ENCODE results near the gene CD164.

CD164 gene

DNA sequence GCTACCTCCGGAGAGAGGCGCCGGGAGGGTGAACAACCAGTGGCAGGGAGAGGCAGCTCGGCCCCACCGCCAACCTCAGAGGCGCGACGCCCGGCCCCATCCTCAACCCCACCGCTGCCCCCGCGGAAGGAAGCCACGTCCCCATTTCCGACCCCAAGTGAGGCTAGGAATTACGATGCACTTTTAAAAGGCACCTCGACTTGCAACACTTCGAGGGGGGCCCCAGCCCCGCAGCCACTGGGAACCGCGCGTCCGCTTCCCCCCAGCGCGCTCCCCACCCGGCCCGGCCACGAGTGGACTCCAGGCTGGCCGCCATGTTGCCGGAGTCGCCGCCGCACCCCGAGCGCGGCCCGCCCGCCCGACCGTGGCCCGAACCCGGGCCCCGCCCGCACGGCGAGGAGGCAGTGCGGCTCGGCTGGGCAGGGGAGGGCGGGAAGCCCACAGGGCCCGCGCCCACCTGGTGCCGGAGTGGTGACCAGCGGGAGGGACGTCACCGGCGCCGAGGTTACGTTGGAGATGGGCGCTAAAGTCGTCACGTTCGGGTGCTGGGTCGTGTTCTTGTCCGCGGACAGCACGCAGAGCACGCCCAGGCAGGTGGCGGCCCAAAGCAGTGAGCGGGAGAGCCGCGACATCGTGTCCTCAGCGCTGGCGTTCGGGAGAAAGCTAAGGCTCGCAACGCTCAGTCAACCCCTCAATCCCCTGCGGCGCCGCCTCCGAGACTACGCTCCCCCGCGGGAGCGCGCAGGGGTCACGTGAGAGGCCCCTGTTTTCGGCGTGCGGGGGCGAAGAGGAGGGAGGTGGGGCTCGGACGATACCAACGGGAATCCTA is at the start of gene CD164:
Gene CD164 (minus strand): TSS at position 721 of the 829 bp plus-strand sequence. CDS start 89 bp downstream, at position 632.
- peaks cover 21% of the 10 kb centered on the region for H3K36me3 ChIP-seq (ENCODE audit: low read length)
- H3K27ac ChIP-seq (ENCODE audit: low read depth, low read length): peak within 1 kb of the TSS; percentile 94
- no peaks in the 10 kb centered on the region for H3K9me2 ChIP-seq (replicated peaks; ENCODE audit: insufficient read depth, low read length)
- TF ChIP-seq, protein P1, sequence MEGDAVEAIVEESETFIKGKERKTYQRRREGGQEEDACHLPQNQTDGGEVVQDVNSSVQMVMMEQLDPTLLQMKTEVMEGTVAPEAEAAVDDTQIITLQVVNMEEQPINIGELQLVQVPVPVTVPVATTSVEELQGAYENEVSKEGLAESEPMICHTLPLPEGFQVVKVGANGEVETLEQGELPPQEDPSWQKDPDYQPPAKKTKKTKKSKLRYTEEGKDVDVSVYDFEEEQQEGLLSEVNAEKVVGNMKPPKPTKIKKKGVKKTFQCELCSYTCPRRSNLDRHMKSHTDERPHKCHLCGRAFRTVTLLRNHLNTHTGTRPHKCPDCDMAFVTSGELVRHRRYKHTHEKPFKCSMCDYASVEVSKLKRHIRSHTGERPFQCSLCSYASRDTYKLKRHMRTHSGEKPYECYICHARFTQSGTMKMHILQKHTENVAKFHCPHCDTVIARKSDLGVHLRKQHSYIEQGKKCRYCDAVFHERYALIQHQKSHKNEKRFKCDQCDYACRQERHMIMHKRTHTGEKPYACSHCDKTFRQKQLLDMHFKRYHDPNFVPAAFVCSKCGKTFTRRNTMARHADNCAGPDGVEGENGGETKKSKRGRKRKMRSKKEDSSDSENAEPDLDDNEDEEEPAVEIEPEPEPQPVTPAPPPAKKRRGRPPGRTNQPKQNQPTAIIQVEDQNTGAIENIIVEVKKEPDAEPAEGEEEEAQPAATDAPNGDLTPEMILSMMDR (IDR thresholded peaks at IDR 0.05; ENCODE audit: insufficient read depth, low read length, poor library complexity, severe bottlenecking): no peak
- no peak for TF ChIP-seq EZH2phosphoT487 (conservative IDR thresholded peaks at IDR 0.05; ENCODE audit: low read length)
- no peaks in the 10 kb centered on the region for H3K9me3 ChIP-seq (ENCODE audit: insufficient read depth, low read length)
- peak within 1 kb of the TSS; percentile 97 for H3K9ac ChIP-seq (ENCODE audit: low read length)
- H3K27me3 ChIP-seq (ENCODE audit: low read length): no peaks in the 10 kb centered on the region
- peaks cover 7% of the 10 kb centered on the region for H3F3A ChIP-seq (ENCODE audit: insufficient read depth)
- H3K79me2 ChIP-seq (ENCODE audit: insufficient read depth, low read length): peaks cover 52% of the 10 kb centered on the region
- H3K4me2 ChIP-seq (ENCODE audit: low read depth, low read length, poor library complexity, severe bottlenecking): peak within 1 kb of the TSS; percentile 96
- H2AFZ ChIP-seq (ENCODE audit: low read depth, low read length, severe bottlenecking): peak within 1 kb of the TSS; percentile 88
- H4K20me1 ChIP-seq (ENCODE audit: low read depth, low read length): peaks cover 33% of the 10 kb centered on the region
- peak within 1 kb of the TSS; percentile 82 for H3K4me3 ChIP-seq (ENCODE audit: insufficient read depth, low read length, poor library complexity, severe bottlenecking)

DNA sequence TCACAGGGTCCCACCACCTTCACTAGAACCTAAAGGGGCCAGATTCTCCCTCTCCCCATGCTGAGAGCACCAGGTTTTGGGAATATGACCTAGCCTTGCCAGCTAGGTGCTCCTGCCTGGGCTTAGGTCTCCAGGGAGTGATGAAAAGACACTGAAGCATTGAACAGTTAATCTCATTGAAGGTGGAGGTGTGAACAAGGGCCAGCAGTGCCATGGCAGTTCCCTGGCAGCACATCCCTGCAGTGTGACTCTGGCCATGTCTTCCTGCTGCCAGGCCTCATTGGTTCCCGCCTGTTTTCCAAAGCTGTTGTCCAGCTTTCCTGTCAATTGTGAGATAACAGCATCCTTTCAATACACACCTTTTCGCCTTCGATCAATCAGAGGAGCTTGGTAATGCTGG is 47.2 kb upstream of the CD164 start:
- Histone ChIP-seq H3K36me3 (ENCODE audit: low read length) (no peaks in the 10 kb centered on the region), H3K9ac (ENCODE audit: low read length) (no peak overlapping the region), H2AFZ (ENCODE audit: low read depth, low read length, severe bottlenecking) (no peak overlapping the region), H3K27me3 (ENCODE audit: low read length) (no peaks in the 10 kb centered on the region), H3K79me2 (ENCODE audit: insufficient read depth, low read length) (no peaks in the 10 kb centered on the region), H3K27ac (ENCODE audit: low read depth, low read length) (no peak overlapping the region), H3K9me3 (ENCODE audit: insufficient read depth, low read length) (no peaks in the 10 kb centered on the region), H3K9me2 (replicated peaks; ENCODE audit: insufficient read depth, low read length) (no peaks in the 10 kb centered on the region), H3K4me2 (ENCODE audit: low read depth, low read length, poor library complexity, severe bottlenecking) (no peak overlapping the region), H3K4me3 (ENCODE audit: insufficient read depth, low read length, poor library complexity, severe bottlenecking) (no peak overlapping the region), H3F3A (ENCODE audit: insufficient read depth) (no peaks in the 10 kb centered on the region), H4K20me1 (ENCODE audit: low read depth, low read length) (no peaks in the 10 kb centered on the region)
- no peak for TF ChIP-seq EZH2phosphoT487 (conservative IDR thresholded peaks at IDR 0.05; ENCODE audit: low read length)

DNA sequence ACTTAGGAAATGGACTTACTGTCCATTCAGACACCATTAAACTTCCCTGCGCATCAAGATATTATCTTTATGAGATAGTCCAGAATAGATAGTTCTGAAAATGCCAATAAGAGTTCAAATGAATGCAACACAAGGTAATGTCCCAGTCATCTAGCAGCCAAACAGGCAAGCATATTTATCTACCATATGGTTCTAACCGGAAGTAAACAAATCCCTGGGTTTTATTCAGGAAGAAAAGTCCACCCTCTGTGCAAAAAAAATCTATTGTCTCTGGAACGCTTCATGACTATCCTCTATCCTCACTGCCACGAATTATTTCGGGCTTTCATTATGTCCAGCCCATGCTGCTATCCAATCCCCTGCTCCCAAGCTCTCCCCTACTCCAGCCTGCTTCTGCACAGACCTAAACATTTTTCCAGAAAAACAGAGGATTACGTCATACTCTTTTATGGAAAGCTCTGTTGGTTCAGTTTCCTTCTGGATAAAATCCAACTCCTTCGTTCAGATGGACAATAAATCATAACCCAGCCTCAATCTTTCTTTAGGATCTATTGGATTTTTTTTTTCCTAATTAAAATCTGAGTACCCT is 46.7 kb upstream of the CD164 start:
- Histone ChIP-seq H3K4me3 (ENCODE audit: insufficient read depth, low read length, poor library complexity, severe bottlenecking) (no peak overlapping the region), H3K9me3 (ENCODE audit: insufficient read depth, low read length) (no peaks in the 10 kb centered on the region), H3K27ac (ENCODE audit: low read depth, low read length) (no peak overlapping the region), H3K36me3 (ENCODE audit: low read length) (no peaks in the 10 kb centered on the region), H3K9me2 (replicated peaks; ENCODE audit: insufficient read depth, low read length) (no peaks in the 10 kb centered on the region), H4K20me1 (ENCODE audit: low read depth, low read length) (no peaks in the 10 kb centered on the region), H3K4me2 (ENCODE audit: low read depth, low read length, poor library complexity, severe bottlenecking) (no peak overlapping the region), H3K9ac (ENCODE audit: low read length) (no peak overlapping the region), H3F3A (ENCODE audit: insufficient read depth) (no peaks in the 10 kb centered on the region), H2AFZ (ENCODE audit: low read depth, low read length, severe bottlenecking) (no peak overlapping the region), H3K79me2 (ENCODE audit: insufficient read depth, low read length) (no peaks in the 10 kb centered on the region), H3K27me3 (ENCODE audit: low read length) (no peaks in the 10 kb centered on the region)
- TF ChIP-seq, protein P1 (IDR thresholded peaks at IDR 0.05; ENCODE audit: insufficient read depth, low read length, poor library complexity, severe bottlenecking): no peak
- TF ChIP-seq EZH2phosphoT487 (conservative IDR thresholded peaks at IDR 0.05; ENCODE audit: low read length): no peak

DNA sequence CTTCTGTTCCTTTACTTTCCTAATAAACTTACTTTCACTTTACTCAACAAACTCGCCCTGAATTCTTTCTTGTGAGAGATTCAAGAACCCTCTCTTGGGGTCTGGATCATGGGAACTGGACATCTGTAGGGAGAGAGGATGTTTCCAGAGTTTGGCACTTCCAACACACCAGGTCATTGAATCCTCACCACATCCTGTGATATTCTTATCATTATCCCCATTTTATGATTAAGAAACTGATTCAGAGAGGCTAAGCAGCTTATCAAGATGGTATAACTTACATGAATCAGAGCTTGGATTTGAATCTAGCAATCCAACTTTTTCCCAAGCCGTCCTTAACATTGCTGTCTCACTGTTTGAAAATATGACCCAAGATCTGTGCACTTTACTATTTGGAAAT is 42.7 kb upstream of the CD164 start:
- Histone ChIP-seq H3K9ac (ENCODE audit: low read length) (no peak overlapping the region), H3K79me2 (ENCODE audit: insufficient read depth, low read length) (no peaks in the 10 kb centered on the region), H4K20me1 (ENCODE audit: low read depth, low read length) (no peaks in the 10 kb centered on the region), H3K4me2 (ENCODE audit: low read depth, low read length, poor library complexity, severe bottlenecking) (no peak overlapping the region), H3K4me3 (ENCODE audit: insufficient read depth, low read length, poor library complexity, severe bottlenecking) (no peak overlapping the region), H3F3A (ENCODE audit: insufficient read depth) (no peaks in the 10 kb centered on the region), H3K36me3 (ENCODE audit: low read length) (no peaks in the 10 kb centered on the region), H3K9me3 (ENCODE audit: insufficient read depth, low read length) (no peaks in the 10 kb centered on the region), H3K27ac (ENCODE audit: low read depth, low read length) (no peak overlapping the region), H3K27me3 (ENCODE audit: low read length) (no peaks in the 10 kb centered on the region), H3K9me2 (replicated peaks; ENCODE audit: insufficient read depth, low read length) (no peaks in the 10 kb centered on the region), H2AFZ (ENCODE audit: low read depth, low read length, severe bottlenecking) (no peak overlapping the region)
- TF ChIP-seq EZH2phosphoT487 (conservative IDR thresholded peaks at IDR 0.05; ENCODE audit: low read length): no peak
- TF ChIP-seq, protein P1 (IDR thresholded peaks at IDR 0.05; ENCODE audit: insufficient read depth, low read length, poor library complexity, severe bottlenecking): no peak

Measured in SU-DHL-6 (cell line).